ENCODE data around the gene DERA. TPM values are rescaled to one million over a fixed set of nuclear protein-coding genes. Genes with fewer than 3 reads are reported as not detected.
A peak's percentile ranks its signal among the peaks of the same experiment; 100 is the strongest.

Gene DERA
- total and polyA plus RNA-seq, 2 of the 13 experiments (the other 11 are each of a cell fraction or from before 2014, with no cell fraction given): 24.0 to 51.3 TPM

- TF ChIP-seq ZNF747 (CRISPR knock-in tag; IDR thresholded peaks at IDR 0.05; ENCODE audit: borderline replicate concordance) (peak; percentile 74; the same call in 1 of the 2 replicates), ZNF7 (CRISPR knock-in tag; IDR thresholded peaks at IDR 0.05) (peak; percentile 83), SKI (IDR thresholded peaks at IDR 0.05; ENCODE audit: partially characterized antibody) (peak; percentile 13), CBX1 (IDR thresholded peaks at IDR 0.05; ENCODE audit: low read depth) (no peak), ZNF710 (CRISPR knock-in tag; IDR thresholded peaks at IDR 0.05; ENCODE audit: borderline replicate concordance) (peak; percentile 80; the same call in 1 of the 2 replicates), PHF8 (CRISPR knock-in tag; IDR thresholded peaks at IDR 0.05) (peak; percentile 90), MXD1 (CRISPR knock-in tag; IDR thresholded peaks at IDR 0.05) (peak; percentile 77; the same call in 1 of the 2 replicates), HNRNPK (IDR thresholded peaks at IDR 0.05; ENCODE audit: low read depth, low read length, poor library complexity, severe bottlenecking) (peak; percentile 94), HNRNPL (IDR thresholded peaks at IDR 0.05; ENCODE audit: low read depth, low read length) (0 out of 2 replicates have a peak, but pooled peaks have one; percentile 39), MLLT10 (CRISPR knock-in tag; IDR thresholded peaks at IDR 0.05) (no peak), HOXA5 (CRISPR knock-in tag; IDR thresholded peaks at IDR 0.05) (peak; percentile 81; the same call in 1 of the 2 replicates), SMC3 (IDR thresholded peaks at IDR 0.05; ENCODE audit: low read length) (no peak), POGK (CRISPR knock-in tag; conservative IDR thresholded peaks at IDR 0.05) (no peak; the same call in 1 of the 2 replicates), ZBTB44 (CRISPR knock-in tag; IDR thresholded peaks at IDR 0.05) (no peak), BCLAF1 (IDR thresholded peaks at IDR 0.05) (no peak), TAF15 (IDR thresholded peaks at IDR 0.05; ENCODE audit: low read depth, low read length, poor library complexity, severe bottlenecking) (no peak), MAFK (conservative IDR thresholded peaks at IDR 0.05 in 1 of 2, IDR thresholded peaks at IDR 0.05 in 1 of 2; ENCODE audit: low read length in 2 of 2) (no peak), PPARG (CRISPR knock-in tag; conservative IDR thresholded peaks at IDR 0.05) (no peak), ZMYM3 (CRISPR knock-in tag; IDR thresholded peaks at IDR 0.05) (0 out of 2 replicates have a peak, but pooled peaks have one; percentile 28), ZNF780A (CRISPR knock-in tag; IDR thresholded peaks at IDR 0.05) (no peak)
These were observed 28.8 kb upstream of the DERA start, which contains the start of gene STRAP (continued) for GRCh38 chr12:15882118-15882971.

Measured in HepG2 (cell line).